CD4-positive, CD25-positive, alpha-beta regulatory T cell (primary cell): ENCODE results near the gene SNX6. TPM values are rescaled to one million over a fixed set of nuclear protein-coding genes. Genes with fewer than 3 reads are reported as not detected.
A peak's percentile ranks its signal among the peaks of the same experiment; 100 is the strongest.

Source experiments
- ATAC-seq, 2 donors: fragments of 150-1000 bp; cut with Tn5 transposase; one replicate each; pipeline ENCODE4 v1.10.0; 2021; ENCODE audit warnings: low read depth in 2 of 2, moderate number of reproducible peaks in 2 of 2, moderate library complexity in 1 of 2
- DNase-seq, 3 donors: peaks; one replicate each; pipeline versions ENCODE4 v3.0.0 to v3.0.0-alpha.2; 2012 to 2022; ENCODE audit warnings: mixed read lengths in 1 of 3
- H3K27ac ChIP-seq: one replicate; pipeline ENCODE4 v1.7.0; 2013; ENCODE audit warnings: mild to moderate bottlenecking, low read length; ENCODE audit not compliant: insufficient read depth, poor library complexity, severe bottlenecking
- H3K27me3 ChIP-seq: one replicate; pipeline ENCODE4 v1.7.0; 2013; ENCODE audit warnings: low read length; ENCODE audit not compliant: control insufficient read depth, insufficient read depth
- H3K36me3 ChIP-seq: one replicate; pipeline ENCODE4 v1.7.0; 2013; ENCODE audit warnings: mild to moderate bottlenecking, low read length, moderate library complexity; ENCODE audit not compliant: control insufficient read depth, insufficient read depth
- H3K4me1 ChIP-seq: 2 replicates; pipeline ENCODE4 v1.7.0; 2013; ENCODE audit warnings: mild to moderate bottlenecking, low read length; ENCODE audit not compliant: insufficient read depth, control insufficient read depth, poor library complexity, severe bottlenecking
- H3K4me3 ChIP-seq: one replicate; pipeline ENCODE4 v1.7.0; 2013; ENCODE audit warnings: low read depth, mild to moderate bottlenecking, low read length, moderate library complexity
- H3K9me3 ChIP-seq, 2 experiments: 1 replicate in 1 of 2; 2 replicates in 1 of 2; pipeline ENCODE4 v1.7.0; 2013; ENCODE audit warnings: low read length in 2 of 2, mild to moderate bottlenecking in 1 of 2, moderate library complexity in 1 of 2; ENCODE audit not compliant: control insufficient read depth in 2 of 2
- H3K27ac Mint-ChIP-seq, 3 donors: one replicate each; pipeline ENCODE4 v1.8.0; 2020 to 2022; ENCODE audit warnings: mild to moderate bottlenecking in 3 of 3, mixed read lengths in 3 of 3, moderate library complexity in 2 of 3
- H3K27me3 Mint-ChIP-seq: one replicate; pipeline ENCODE4 v1.8.0; 2022; ENCODE audit warnings: mild to moderate bottlenecking, mixed read lengths
- H3K36me3 Mint-ChIP-seq: one replicate; pipeline ENCODE4 v1.8.0; 2020; ENCODE audit warnings: mixed read lengths
- H3K4me1 Mint-ChIP-seq, 4 donors: one replicate each; pipeline ENCODE4 v1.8.0; 2020 to 2022; ENCODE audit warnings: mixed read lengths in 4 of 4, mild to moderate bottlenecking in 1 of 4
- H3K4me3 Mint-ChIP-seq, 4 donors: one replicate each; pipeline ENCODE4 v1.8.0; 2020 to 2022; ENCODE audit warnings: mild to moderate bottlenecking in 4 of 4, mixed read lengths in 4 of 4, moderate library complexity in 3 of 4
- H3K9me3 Mint-ChIP-seq, 7 donors: one replicate each; pipeline ENCODE4 v1.8.0; 2020 to 2022; ENCODE audit warnings: mixed read lengths in 7 of 7, mild to moderate bottlenecking in 3 of 7, moderate library complexity in 2 of 7
- polyA plus RNA-seq, 4 donors: library from polyadenylated mRNA; unstranded; fragments of 300-500 nt; fragmentation: Illumina TruSeq; gene quantifications; one replicate each; pipeline ENCODE4 v1.2.3, GENCODE V29; 2021
- total RNA-seq: library from RNA; stranded (reverse); gene quantifications from one replicate; pipeline ENCODE4 v1.2.3, GENCODE V29; 2022

Gene SNX6
- total and polyA plus RNA-seq, 5 donors from 2014 or later: 88.7 to 171 (median 142) TPM

DNA sequence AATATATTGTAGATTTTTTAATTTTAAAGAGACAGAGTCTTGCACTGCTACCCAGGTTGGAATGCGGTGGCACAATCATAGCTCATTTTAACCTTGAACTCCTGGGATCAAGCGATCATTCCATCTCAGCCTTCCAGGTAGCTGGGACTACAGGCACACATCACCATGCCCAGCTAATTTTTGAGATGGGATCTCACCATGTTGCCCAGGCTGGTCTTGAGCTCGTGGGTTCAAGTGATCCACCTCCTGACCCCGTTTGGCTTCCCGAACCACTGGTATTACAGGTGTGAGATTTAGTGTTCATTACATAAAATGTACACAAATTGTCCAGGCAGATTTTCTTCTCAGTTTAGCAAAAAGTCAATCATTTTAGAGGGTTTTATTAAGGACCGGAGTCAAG is 13.6 kb downstream of the SNX6 start:
- H3K27ac ChIP-seq: no peak overlapping the region
- H3K36me3 Mint-ChIP-seq: peaks cover 22% of the 10 kb centered on the region
- H3K4me1 ChIP-seq: peaks cover 21% of the 10 kb centered on the region
- no peaks in the 10 kb centered on the region for H3K27me3 ChIP-seq
- no peak for ATAC-seq
- H3K9me3 Mint-ChIP-seq: no peaks in the 10 kb centered on the region
- no peak for DNase-seq
- no peaks in the 10 kb centered on the region for H3K9me3 ChIP-seq
- H3K4me3 ChIP-seq: no peak overlapping the region
- no peaks in the 10 kb centered on the region for H3K27me3 Mint-ChIP-seq
- H3K4me3 Mint-ChIP-seq: no peak overlapping the region
- H3K36me3 ChIP-seq: peaks cover 17% of the 10 kb centered on the region
- peaks cover 20 to 58% (median 37%) of the 10 kb centered on the region in 4 donors for H3K4me1 Mint-ChIP-seq
- peak overlapping the region in 1 of 3 donors; percentile 23 for H3K27ac Mint-ChIP-seq

DNA sequence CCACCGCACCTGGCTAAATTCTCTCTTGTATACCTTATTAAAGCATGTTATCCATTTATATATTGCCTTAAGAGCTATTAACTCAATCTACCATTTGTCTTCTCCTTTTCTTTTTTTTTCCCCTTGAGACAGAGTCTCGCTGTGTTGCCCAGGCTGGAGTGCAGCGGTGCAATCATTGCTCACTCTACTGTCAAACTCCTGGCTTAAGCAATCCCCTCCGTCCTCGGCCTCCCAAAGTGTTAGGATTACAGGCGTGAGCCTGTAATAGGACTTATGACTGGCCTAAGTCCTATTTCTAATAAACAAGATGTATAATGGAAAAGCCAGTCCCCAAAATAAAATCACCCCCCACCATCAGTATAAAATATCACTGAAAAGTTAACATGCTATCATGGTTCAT is 14.4 kb downstream of the SNX6 start:
- Histone ChIP-seq H3K4me1 (peaks cover 16% of the 10 kb centered on the region), H3K4me3 (no peak overlapping the region), H3K27me3 (no peaks in the 10 kb centered on the region), H3K9me3 (no peaks in the 10 kb centered on the region), H3K36me3 (peaks cover 18% of the 10 kb centered on the region), H3K27ac (no peak overlapping the region)
- Mint-ChIP-seq H3K27ac (peak overlapping the region; percentile 52 to 84 (median 73)), H3K4me3 (no peak overlapping the region), H3K36me3 (peaks cover 19% of the 10 kb centered on the region), H3K4me1 (peaks cover 16 to 53% (median 31%) of the 10 kb centered on the region in 4 donors), H3K9me3 (no peaks in the 10 kb centered on the region), H3K27me3 (no peaks in the 10 kb centered on the region)
- ATAC-seq (no peak), DNase-seq (no peak)

DNA sequence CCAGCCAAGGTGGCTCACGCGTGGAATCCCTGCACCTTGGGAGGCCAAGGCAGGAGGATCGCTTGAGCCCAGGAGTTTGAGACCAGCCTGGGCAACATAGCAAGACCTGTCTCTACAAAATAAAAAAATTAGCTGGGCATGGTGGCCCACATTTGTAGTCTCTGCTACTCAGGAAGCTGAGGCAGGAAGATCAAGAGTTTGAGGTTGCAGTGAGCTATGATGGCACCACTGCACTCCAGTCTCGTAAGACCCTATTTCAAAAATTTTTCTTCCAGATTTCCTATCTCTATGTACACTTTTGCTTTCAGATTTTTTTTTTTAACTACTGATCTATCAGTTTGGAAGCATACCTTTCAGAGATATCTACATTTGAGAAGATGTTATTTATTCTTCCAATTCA is 15.3 kb downstream of the SNX6 start:
- Mint-ChIP-seq H3K9me3 (no peaks in the 10 kb centered on the region), H3K4me1 (peaks cover 9 to 44% (median 24%) of the 10 kb centered on the region in 4 donors), H3K27me3 (no peaks in the 10 kb centered on the region), H3K4me3 (no peak overlapping the region), H3K36me3 (peaks cover 13% of the 10 kb centered on the region), H3K27ac (peak overlapping the region; percentile 75 to 84 (median 84))
- Histone ChIP-seq H3K4me3 (no peak overlapping the region), H3K27ac (no peak overlapping the region), H3K36me3 (peaks cover 20% of the 10 kb centered on the region), H3K9me3 (no peaks in the 10 kb centered on the region), H3K4me1 (peaks cover 14% of the 10 kb centered on the region), H3K27me3 (no peaks in the 10 kb centered on the region)
- DNase-seq (no peak), ATAC-seq (no peak)

DNA sequence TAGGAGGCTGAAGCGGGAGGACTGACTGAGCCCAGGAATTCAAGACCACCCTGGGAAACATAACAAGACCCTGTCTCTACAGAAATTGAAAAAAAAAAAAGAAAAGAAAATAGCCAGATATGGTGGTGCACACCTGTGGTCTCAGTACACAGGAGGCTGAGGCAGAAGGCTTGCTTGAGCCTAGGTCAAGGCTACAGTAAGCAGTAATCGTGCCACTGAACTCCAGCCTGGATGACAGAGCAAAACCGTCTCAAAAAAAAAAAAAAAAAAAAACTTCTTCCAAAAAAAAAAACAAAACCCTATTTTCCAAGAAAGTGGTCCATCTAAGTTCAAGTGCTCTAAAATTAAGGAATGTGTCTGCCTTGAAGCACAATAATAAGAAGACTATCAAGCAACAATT is 19.8 kb downstream of the SNX6 start:
- H3K27me3 ChIP-seq: no peaks in the 10 kb centered on the region
- DNase-seq (no peak), ATAC-seq (no peak)
- Mint-ChIP-seq H3K4me1 (peaks cover 8 to 22% (median 15%) of the 10 kb centered on the region in 4 donors), H3K27ac (peak overlapping the region in 1 of 3 donors; percentile 3), H3K36me3 (peaks cover 10% of the 10 kb centered on the region), H3K27me3 (no peaks in the 10 kb centered on the region), H3K4me3 (no peak overlapping the region), H3K9me3 (peaks cover 0 to 1% (median 0%) of the 10 kb centered on the region in 7 donors)
- no peaks in the 10 kb centered on the region for H3K9me3 ChIP-seq
- peaks cover 6% of the 10 kb centered on the region for H3K4me1 ChIP-seq
- no peak overlapping the region for H3K27ac ChIP-seq
- no peak overlapping the region for H3K4me3 ChIP-seq
- peaks cover 48% of the 10 kb centered on the region for H3K36me3 ChIP-seq

DNA sequence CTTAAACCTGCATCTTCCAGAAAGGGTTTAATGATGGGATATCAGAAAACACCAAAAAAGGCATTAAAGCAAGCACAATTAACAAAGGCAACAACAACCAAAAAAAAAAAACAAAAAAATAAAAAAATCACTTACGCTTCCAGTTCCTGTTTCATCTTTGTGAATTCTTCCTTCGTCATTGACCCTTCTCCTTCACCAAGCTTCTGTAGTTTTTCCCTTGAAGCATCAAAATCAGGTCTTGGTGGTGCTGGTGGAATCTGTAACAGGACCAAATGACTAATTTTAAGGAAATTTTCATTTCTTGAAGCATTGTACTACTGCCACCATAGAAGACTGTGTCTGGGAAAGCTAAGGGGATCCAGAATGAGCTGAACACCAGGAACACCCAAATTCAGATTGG is 24.5 kb downstream of the SNX6 start:
- H3K4me3 ChIP-seq: no peak overlapping the region
- no peak overlapping the region for H3K4me3 Mint-ChIP-seq
- no peaks in the 10 kb centered on the region for H3K27me3 ChIP-seq
- peaks cover 80% of the 10 kb centered on the region for H3K36me3 ChIP-seq
- no peaks in the 10 kb centered on the region for H3K9me3 ChIP-seq
- no peak overlapping the region for H3K27ac ChIP-seq
- H3K27me3 Mint-ChIP-seq: no peaks in the 10 kb centered on the region
- no peak for ATAC-seq
- DNase-seq: no peak
- H3K9me3 Mint-ChIP-seq: peaks cover 0 to 1% (median 0%) of the 10 kb centered on the region in 7 donors
- H3K4me1 ChIP-seq: no peaks in the 10 kb centered on the region
- peak overlapping the region in 2 of 3 donors; percentile 47 to 66 for H3K27ac Mint-ChIP-seq
- peaks cover 20% of the 10 kb centered on the region for H3K36me3 Mint-ChIP-seq
- H3K4me1 Mint-ChIP-seq: peaks cover 9 to 15% (median 13%) of the 10 kb centered on the region in 4 donors

DNA sequence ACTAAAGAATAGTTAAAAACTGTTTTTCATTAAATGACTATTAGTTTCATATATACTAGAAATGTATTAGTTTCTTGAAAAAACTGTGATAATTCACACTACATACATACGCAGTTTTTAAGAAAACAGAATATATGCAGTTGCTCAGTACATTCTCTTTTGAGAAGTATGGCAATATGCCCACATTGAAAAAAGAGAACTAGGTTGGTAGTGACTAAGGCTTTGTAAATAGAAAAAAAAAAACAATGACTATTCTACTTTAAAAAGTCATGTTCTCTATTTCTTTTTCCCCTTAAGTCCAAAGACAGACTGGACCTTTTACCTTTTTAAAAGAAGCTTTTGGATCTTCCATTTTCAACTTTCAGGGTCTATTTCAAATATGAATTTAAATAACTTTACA is 25.0 kb downstream of the SNX6 start:
- H3K27me3 Mint-ChIP-seq: no peaks in the 10 kb centered on the region
- no peak overlapping the region for H3K27ac ChIP-seq
- H3K27ac Mint-ChIP-seq: peak overlapping the region in 1 of 3 donors; percentile 47
- peaks cover 0 to 1% (median 0%) of the 10 kb centered on the region in 7 donors for H3K9me3 Mint-ChIP-seq
- peaks cover 9 to 15% (median 13%) of the 10 kb centered on the region in 4 donors for H3K4me1 Mint-ChIP-seq
- ATAC-seq (no peak), DNase-seq (no peak)
- no peaks in the 10 kb centered on the region for H3K27me3 ChIP-seq
- H3K36me3 Mint-ChIP-seq: peaks cover 25% of the 10 kb centered on the region
- H3K36me3 ChIP-seq: peaks cover 84% of the 10 kb centered on the region
- no peaks in the 10 kb centered on the region for H3K9me3 ChIP-seq
- H3K4me3 Mint-ChIP-seq: no peak overlapping the region
- no peaks in the 10 kb centered on the region for H3K4me1 ChIP-seq
- no peak overlapping the region for H3K4me3 ChIP-seq

DNA sequence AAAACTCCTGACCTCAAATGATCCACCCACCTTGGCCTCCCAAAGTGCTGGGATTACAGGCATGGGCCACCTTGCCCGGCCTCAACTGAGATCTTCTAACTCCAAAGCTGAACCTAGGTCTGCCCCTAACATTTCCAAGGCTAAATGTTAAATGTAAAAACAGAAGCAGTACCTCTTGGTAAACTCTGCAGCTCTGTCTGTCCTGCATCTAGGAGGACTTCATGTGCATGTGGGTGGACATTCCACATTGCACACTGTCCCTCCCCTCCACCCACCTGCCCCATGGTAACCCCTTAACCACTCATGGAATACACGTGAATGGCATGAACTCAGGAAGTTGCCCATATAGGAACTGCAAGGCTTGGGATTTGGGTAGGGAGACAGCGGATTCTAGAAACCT is 33.1 kb downstream of the SNX6 start:
- no peaks in the 10 kb centered on the region for H3K9me3 Mint-ChIP-seq
- H3K4me3 ChIP-seq: no peak overlapping the region
- no peak overlapping the region for H3K4me3 Mint-ChIP-seq
- no peak overlapping the region for H3K27ac Mint-ChIP-seq
- H3K4me1 ChIP-seq: no peaks in the 10 kb centered on the region
- DNase-seq: no peak
- H3K36me3 ChIP-seq: peaks cover 82% of the 10 kb centered on the region
- H3K4me1 Mint-ChIP-seq: peaks cover 0 to 7% (median 1%) of the 10 kb centered on the region in 4 donors
- no peak for ATAC-seq
- H3K36me3 Mint-ChIP-seq: peaks cover 41% of the 10 kb centered on the region
- no peaks in the 10 kb centered on the region for H3K27me3 ChIP-seq
- H3K27me3 Mint-ChIP-seq: no peaks in the 10 kb centered on the region
- H3K27ac ChIP-seq: no peak overlapping the region
- no peaks in the 10 kb centered on the region for H3K9me3 ChIP-seq

DNA sequence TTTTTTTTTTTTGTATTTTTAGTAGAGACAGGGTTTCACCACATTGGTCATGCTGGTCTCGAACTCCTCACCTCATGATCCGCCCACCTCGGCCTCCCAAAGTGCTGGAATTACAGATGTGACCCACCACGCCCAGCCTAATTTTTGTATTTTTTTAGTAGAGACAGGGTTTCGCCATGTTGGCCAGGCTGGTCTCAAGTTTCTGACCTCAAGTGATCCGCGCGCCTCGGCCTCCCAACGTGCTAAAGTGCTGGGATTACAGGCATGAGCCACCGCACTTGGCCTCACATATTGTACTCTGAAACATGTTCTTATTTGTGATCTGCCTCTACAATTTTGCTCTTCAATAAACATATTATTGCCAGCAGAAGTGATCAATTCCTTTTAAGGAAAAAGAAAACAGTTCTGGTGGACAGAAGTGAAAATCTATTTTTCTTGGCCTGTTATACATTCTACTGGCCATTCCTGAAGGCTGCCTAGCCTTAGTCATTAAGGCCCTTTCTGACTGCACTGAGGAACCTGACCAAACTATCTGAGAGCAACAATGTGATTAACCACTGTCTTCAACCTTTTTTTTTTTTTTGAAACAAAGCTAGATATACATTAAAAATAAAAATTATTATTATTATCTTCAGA is 36.1 kb downstream of the SNX6 start:
- Mint-ChIP-seq H3K27ac (no peak overlapping the region), H3K27me3 (no peaks in the 10 kb centered on the region), H3K4me3 (no peak overlapping the region), H3K9me3 (no peaks in the 10 kb centered on the region), H3K4me1 (peaks cover 0 to 12% (median 5%) of the 10 kb centered on the region in 4 donors), H3K36me3 (peaks cover 39% of the 10 kb centered on the region)
- no peaks in the 10 kb centered on the region for H3K27me3 ChIP-seq
- DNase-seq (no peak), ATAC-seq (no peak)
- H3K36me3 ChIP-seq: peaks cover 85% of the 10 kb centered on the region
- no peak overlapping the region for H3K27ac ChIP-seq
- H3K9me3 ChIP-seq: no peaks in the 10 kb centered on the region
- H3K4me1 ChIP-seq: no peaks in the 10 kb centered on the region
- H3K4me3 ChIP-seq: no peak overlapping the region
